Osteoblast (primary cell): ENCODE results near the gene SLC25A22. TPM values are rescaled to one million over a fixed set of nuclear protein-coding genes. Genes with fewer than 3 reads are reported as not detected.

Source experiments
- DNase-seq: peaks from one replicate; pipeline ENCODE4 v3.0.0; 2011; ENCODE audit warnings: low spot score, mixed read lengths; ENCODE audit not compliant: insufficient read length; ENCODE audit errors: missing footprints
- H2AFZ ChIP-seq: 2 replicates; pipeline ENCODE4 v1.6.0; 2011; ENCODE audit warnings: mild to moderate bottlenecking, low read length
- H3K27ac ChIP-seq: 2 replicates; pipeline ENCODE4 v1.5.1; 2011; ENCODE audit warnings: mild to moderate bottlenecking, low read depth, low read length, moderate library complexity
- H3K27me3 ChIP-seq: 2 replicates; pipeline ENCODE4 v1.6.0; 2012; ENCODE audit warnings: mild to moderate bottlenecking, control low read depth, inconsistent platforms, low read length, moderate library complexity; ENCODE audit not compliant: insufficient read depth
- H3K36me3 ChIP-seq: 2 replicates; pipeline ENCODE4 v1.5.1; 2011; ENCODE audit warnings: mild to moderate bottlenecking, low read length, control low read depth, moderate library complexity; ENCODE audit not compliant: insufficient read depth
- H3K4me1 ChIP-seq: 2 replicates; pipeline ENCODE4 v1.5.1; 2011; ENCODE audit warnings: mild to moderate bottlenecking, low read length, control low read depth, moderate library complexity; ENCODE audit not compliant: insufficient read depth
- H3K4me2 ChIP-seq: 2 replicates; pipeline ENCODE4 v1.6.0; 2011; ENCODE audit warnings: mild to moderate bottlenecking, low read length; ENCODE audit not compliant: insufficient read depth
- H3K4me3 ChIP-seq: fragments of 200-600 bp; sonication (generic); 3 replicates; pipeline ENCODE4 v1.5.1; 2012; ENCODE audit warnings: mild to moderate bottlenecking, low read length, inconsistent platforms; ENCODE audit not compliant: insufficient read depth
- H3K79me2 ChIP-seq: 2 replicates; pipeline ENCODE4 v1.6.0; 2012; ENCODE audit warnings: mild to moderate bottlenecking, low read length, control low read depth, inconsistent platforms; ENCODE audit not compliant: insufficient read depth
- H3K9me3 ChIP-seq: 2 replicates; pipeline ENCODE4 v1.5.1; 2011; ENCODE audit warnings: low read depth, low read length, control low read depth
- H4K20me1 ChIP-seq: 2 replicates; pipeline ENCODE4 v1.6.0; 2012; ENCODE audit warnings: mild to moderate bottlenecking, low read length, control low read depth; ENCODE audit not compliant: insufficient read depth
- CTCF ChIP-seq: IDR thresholded peaks from 2 replicates; pipeline ENCODE4 v1.5.1; 2011; ENCODE audit warnings: mild to moderate bottlenecking, low read depth, low read length, moderate library complexity; ENCODE audit errors: extremely low read depth
- total RNA-seq: library from RNA; depleted of rRNA; stranded (reverse); fragments of >200 nt; gene quantifications from 2 replicates; pipeline ENCODE4 v1.2.3, GENCODE V29; 2012

The SLC25A22 gene
- total RNA-seq, 1 donor = 9.0 TPM

DNA sequence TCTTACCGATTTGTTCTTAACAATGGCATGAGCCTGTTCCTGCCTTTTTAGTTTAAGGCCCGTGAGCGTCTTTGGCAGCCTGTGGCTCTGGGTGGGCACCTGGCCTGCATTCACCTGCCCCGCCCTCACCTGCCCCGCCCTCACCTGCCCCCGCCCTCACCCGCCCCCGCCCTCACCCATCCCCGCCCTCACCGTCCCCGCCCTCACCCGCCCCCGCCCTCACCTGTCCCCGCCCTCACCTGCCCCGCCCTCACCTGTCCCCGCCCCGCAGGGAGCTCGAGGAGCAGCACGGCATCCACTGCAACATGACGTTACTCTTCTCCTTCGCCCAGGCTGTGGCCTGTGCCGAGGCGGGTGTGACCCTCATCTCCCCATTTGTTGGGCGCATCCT, 35.0 kb downstream of the SLC25A22 start:
- H3K4me3 ChIP-seq = no peak overlapping the region
- H3K9me3 ChIP-seq = no peaks in the 10 kb centered on the region
- H4K20me1 ChIP-seq = peaks cover 46% of the 10 kb centered on the region
- H3K27ac ChIP-seq = peak overlapping the region; percentile 79
- DNase-seq = no peak
- H2AFZ ChIP-seq = no peak overlapping the region
- no peak for TF ChIP-seq CTCF
- H3K79me2 ChIP-seq = peaks cover 18% of the 10 kb centered on the region
- no peak overlapping the region for H3K4me2 ChIP-seq
- peaks cover 72% of the 10 kb centered on the region for H3K36me3 ChIP-seq
- no peaks in the 10 kb centered on the region for H3K27me3 ChIP-seq
- H3K4me1 ChIP-seq = peaks cover 20% of the 10 kb centered on the region

DNA sequence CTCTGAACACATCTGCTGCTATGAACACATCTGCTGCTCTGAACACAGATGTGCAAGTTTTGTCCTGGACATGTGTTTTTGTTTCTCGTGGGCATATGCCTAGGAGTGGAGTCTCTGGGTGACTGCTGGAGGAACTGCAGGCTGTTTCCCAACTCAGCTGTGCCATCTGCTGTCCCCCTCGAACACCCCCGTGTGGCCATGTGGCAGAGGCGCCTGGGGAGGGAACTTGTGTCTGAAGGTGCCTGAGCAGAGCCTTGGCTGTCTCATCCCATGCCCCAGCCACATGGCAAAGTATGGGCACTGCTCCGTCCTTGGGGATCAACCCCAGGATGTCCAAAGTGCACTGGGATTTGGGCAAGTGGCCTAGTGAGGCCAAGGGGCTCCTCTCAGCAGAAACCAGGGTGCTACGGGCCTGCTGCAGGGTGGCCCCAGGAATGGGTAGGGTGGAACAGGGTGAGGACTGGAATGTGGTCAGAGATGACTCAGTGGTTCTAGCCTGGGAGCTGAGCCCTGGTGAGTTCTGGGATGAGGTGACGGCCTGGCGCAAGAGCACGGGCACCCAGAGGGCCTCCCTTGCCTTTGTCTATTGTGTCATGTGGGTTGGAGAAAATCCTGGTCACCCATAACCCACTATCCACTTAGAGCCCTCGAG, 35.5 kb downstream of the SLC25A22 start:
- Histone ChIP-seq H3K4me1 (peaks cover 20% of the 10 kb centered on the region), H3K4me2 (no peak overlapping the region), H3K36me3 (peaks cover 75% of the 10 kb centered on the region), H3K4me3 (no peak overlapping the region), H3K79me2 (peaks cover 21% of the 10 kb centered on the region), H3K27me3 (no peaks in the 10 kb centered on the region), H3K9me3 (no peaks in the 10 kb centered on the region), H2AFZ (no peak overlapping the region), H4K20me1 (peaks cover 48% of the 10 kb centered on the region), H3K27ac (peak overlapping the region; percentile 79)
- peak; percentile 99 for DNase-seq
- TF ChIP-seq CTCF = peak; percentile 41

DNA sequence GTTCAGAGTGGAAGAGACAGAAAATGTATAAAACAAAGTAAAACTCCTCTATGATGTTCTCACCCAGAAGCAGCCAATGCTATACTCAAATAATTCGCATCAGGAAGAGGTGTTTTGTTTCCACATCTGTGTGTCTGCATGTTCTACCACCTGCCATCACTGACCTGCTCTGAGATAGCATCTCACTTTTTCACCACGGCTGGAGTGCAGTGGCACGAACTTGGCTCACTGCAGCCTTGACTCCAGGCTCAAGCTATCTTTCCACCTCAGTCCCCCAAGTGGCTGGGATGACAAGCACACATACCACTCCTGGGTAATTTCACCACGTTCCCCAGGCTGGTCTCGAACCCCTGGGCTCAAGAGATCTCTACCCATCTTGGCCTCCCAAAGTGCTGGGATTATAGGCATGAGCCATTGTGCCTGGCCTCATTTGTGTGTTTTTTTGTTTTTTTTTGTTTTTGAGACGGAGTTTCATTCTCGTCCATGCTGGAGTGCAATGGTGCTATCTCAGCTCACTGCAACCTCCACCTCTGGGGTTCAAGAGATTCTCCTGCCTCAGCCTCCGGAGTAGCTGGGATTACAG, 36.5 kb downstream of the SLC25A22 start:
- Histone ChIP-seq H3K4me2 (no peak overlapping the region), H3K4me1 (peaks cover 16% of the 10 kb centered on the region), H3K36me3 (peaks cover 76% of the 10 kb centered on the region), H3K79me2 (peaks cover 26% of the 10 kb centered on the region), H3K27me3 (no peaks in the 10 kb centered on the region), H4K20me1 (peaks cover 47% of the 10 kb centered on the region), H2AFZ (no peak overlapping the region), H3K4me3 (no peak overlapping the region), H3K27ac (peak overlapping the region; percentile 79), H3K9me3 (no peaks in the 10 kb centered on the region)
- no peak for TF ChIP-seq CTCF
- peak; percentile 3 for DNase-seq

- no peak overlapping the region for H3K4me2 ChIP-seq
- H4K20me1 ChIP-seq = peaks cover 40% of the 10 kb centered on the region
- H3K4me1 ChIP-seq = peaks cover 9% of the 10 kb centered on the region
- H3K27ac ChIP-seq = no peak overlapping the region
- H3K27me3 ChIP-seq = no peaks in the 10 kb centered on the region
- H3K79me2 ChIP-seq = peaks cover 39% of the 10 kb centered on the region
- TF ChIP-seq CTCF = no peak
- DNase-seq = peak; percentile 25
- no peak overlapping the region for H3K4me3 ChIP-seq
- H3K9me3 ChIP-seq = no peaks in the 10 kb centered on the region
- peaks cover 78% of the 10 kb centered on the region for H3K36me3 ChIP-seq
- H2AFZ ChIP-seq = no peak overlapping the region
These were observed 37.8 kb downstream of the SLC25A22 start for GRCh38 chr11:760236-760635.
